ENCODE results near the gene NR2F1.

- TF ChIP-seq GATA3 (IDR thresholded peaks at IDR 0.05; ENCODE audit: low read depth, low read length) (no peak), GATA2 (IDR thresholded peaks at IDR 0.05; ENCODE audit: low read depth, low read length) (no peak)
Measured at GRCh38 chr5:93583439-93583767, 381 bp downstream of the NR2F1 start.

Data from SH-SY5Y (cell line).